NB4 (cell line): Measurements from ENCODE around the gene CDON.

Experiments
- MAX ChIP-seq: IDR thresholded peaks from 2 replicates; pipeline ENCODE4 v1.6.1; 2011; ENCODE audit warnings: low read depth, low read length
- MYC ChIP-seq: IDR thresholded peaks from 2 replicates; pipeline ENCODE4 v1.6.1; 2011; ENCODE audit warnings: low read depth, low read length
- POLR2A ChIP-seq: IDR thresholded peaks from 2 replicates; pipeline ENCODE4 v1.6.1; 2011; ENCODE audit warnings: mild to moderate bottlenecking; ENCODE audit not compliant: insufficient read length; ENCODE audit errors: extremely low read depth
- TF ChIP-seq, protein P1 (sequence below): IDR thresholded peaks from one replicate; pipeline ENCODE4 v1.5.1; 2012; ENCODE audit warnings: low read depth, low read length

DNA sequence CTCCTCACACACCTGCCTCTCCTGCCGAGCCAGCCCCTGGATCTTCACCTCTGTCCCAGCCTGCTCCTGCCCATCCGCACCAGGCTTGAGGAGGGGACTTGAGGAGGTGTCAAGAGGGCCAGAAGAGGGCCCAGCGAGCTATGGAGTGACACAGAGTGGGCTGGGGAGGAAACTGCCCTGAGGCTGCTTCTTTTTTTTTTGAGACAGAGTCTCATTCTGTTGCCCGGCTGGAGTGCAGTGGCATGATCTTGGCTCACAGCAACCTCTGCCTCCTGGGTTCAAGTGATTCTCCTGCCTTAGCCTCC lies 21.9 kb upstream of the CDON start:
- TF ChIP-seq, protein P1, sequence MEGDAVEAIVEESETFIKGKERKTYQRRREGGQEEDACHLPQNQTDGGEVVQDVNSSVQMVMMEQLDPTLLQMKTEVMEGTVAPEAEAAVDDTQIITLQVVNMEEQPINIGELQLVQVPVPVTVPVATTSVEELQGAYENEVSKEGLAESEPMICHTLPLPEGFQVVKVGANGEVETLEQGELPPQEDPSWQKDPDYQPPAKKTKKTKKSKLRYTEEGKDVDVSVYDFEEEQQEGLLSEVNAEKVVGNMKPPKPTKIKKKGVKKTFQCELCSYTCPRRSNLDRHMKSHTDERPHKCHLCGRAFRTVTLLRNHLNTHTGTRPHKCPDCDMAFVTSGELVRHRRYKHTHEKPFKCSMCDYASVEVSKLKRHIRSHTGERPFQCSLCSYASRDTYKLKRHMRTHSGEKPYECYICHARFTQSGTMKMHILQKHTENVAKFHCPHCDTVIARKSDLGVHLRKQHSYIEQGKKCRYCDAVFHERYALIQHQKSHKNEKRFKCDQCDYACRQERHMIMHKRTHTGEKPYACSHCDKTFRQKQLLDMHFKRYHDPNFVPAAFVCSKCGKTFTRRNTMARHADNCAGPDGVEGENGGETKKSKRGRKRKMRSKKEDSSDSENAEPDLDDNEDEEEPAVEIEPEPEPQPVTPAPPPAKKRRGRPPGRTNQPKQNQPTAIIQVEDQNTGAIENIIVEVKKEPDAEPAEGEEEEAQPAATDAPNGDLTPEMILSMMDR, result no peak
- no peak for TF ChIP-seq POLR2A
- TF ChIP-seq MAX, result no peak
- no peak for TF ChIP-seq MYC
